ENCODE data around the gene HMGXB3. TPM values are rescaled to one million over a fixed set of nuclear protein-coding genes. Genes with fewer than 3 reads are reported as not detected.
A peak's percentile ranks its signal among the peaks of the same experiment; 100 is the strongest.

The HMGXB3 gene
- total RNA-seq, 1 experiment from 2014 or later, result 56.2 TPM

- H3K4me1 ChIP-seq (ENCODE audit: control insufficient read depth, insufficient read depth, low read length), result peaks cover 25% of the 10 kb centered on the region
- in situ Hi-C loops (cut with HindIII; ENCODE audit: low pct_unique_long_range_greater_than_20kb, low sequenced_read_pairs) (no loop called here), intact Hi-C loops (cut with micrococcal nuclease; ENCODE audit: unreplicated experiment) (no loop called here)
- no peaks in the 10 kb centered on the region for H3K9me3 ChIP-seq (ENCODE audit: control insufficient read depth, insufficient read depth, low read depth, low read length)
- peak; percentile 49; the same call in 1 of the 2 replicates for ATAC-seq
- ChIA-PET POLR2A (no interaction called here), CTCF (interaction anchor here (0.6 kb wide), 1 partner anchor 14 kb away, joined by 17 read pairs; no protein-coding TSS in a partner anchor)
- peak overlapping the region; percentile 73; the same call in 1 of the 2 replicates for H3K27ac ChIP-seq (ENCODE audit: low read length)
- no TSS peak for BruUV-seq (replicated peaks)
- H3K27me3 ChIP-seq (ENCODE audit: control insufficient read depth, insufficient read depth, low read length), result no peaks in the 10 kb centered on the region
- DNase-seq (ENCODE audit: low read depth, low spot score), result no peak
- TF ChIP-seq SIN3A (IDR thresholded peaks at IDR 0.05; ENCODE audit: borderline replicate concordance, insufficient read depth, low read depth, low read length) (no peak), CTCF (IDR thresholded peaks at IDR 0.05) (peak; percentile 39)
- H3K4me3 ChIP-seq (ENCODE audit: low read depth in 2 of 2, low read length in 2 of 2), result no peak overlapping the region
- H3K36me3 ChIP-seq (ENCODE audit: control insufficient read depth, insufficient read depth, low read length), result no peaks in the 10 kb centered on the region
Measured at GRCh38 chr5:149951138-149951749, 49.3 kb upstream of the HMGXB3 start.

GRCh38 chr5:149953436-149954121 lies 47.0 kb upstream of the HMGXB3 start:
- ChIA-PET POLR2A (interaction anchor here (0.7 kb wide), 1 partner anchor 830 kb away, joined by 4 read pairs; no protein-coding TSS in a partner anchor), CTCF (no interaction called here)
- in situ Hi-C loops (cut with HindIII; ENCODE audit: low pct_unique_long_range_greater_than_20kb, low sequenced_read_pairs), result no loop called here
- intact Hi-C loops (cut with micrococcal nuclease; ENCODE audit: unreplicated experiment), result no loop called here
- TF ChIP-seq CTCF (IDR thresholded peaks at IDR 0.05) (no peak), REST (IDR thresholded peaks at IDR 0.05; ENCODE audit: insufficient read depth in 1 of 2, low read depth in 2 of 2, low read length in 1 of 2) (no peak), POLR2AphosphoS5 (IDR thresholded peaks at IDR 0.05; ENCODE audit: low read depth, low read length) (no peak), SIN3A (IDR thresholded peaks at IDR 0.05; ENCODE audit: borderline replicate concordance, insufficient read depth, low read depth, low read length) (no peak), TCF7L2 (IDR thresholded peaks at IDR 0.05; ENCODE audit: low read depth, low read length) (no peak)
- no TSS peak for BruUV-seq (replicated peaks)
- H3K27ac ChIP-seq (ENCODE audit: low read length), result peak overlapping the region; percentile 83
- H3K4me1 ChIP-seq (ENCODE audit: control insufficient read depth, insufficient read depth, low read length), result peaks cover 40% of the 10 kb centered on the region
- no peaks in the 10 kb centered on the region for H3K27me3 ChIP-seq (ENCODE audit: control insufficient read depth, insufficient read depth, low read length)
- ATAC-seq, result no peak
- H3K36me3 ChIP-seq (ENCODE audit: control insufficient read depth, insufficient read depth, low read length), result no peaks in the 10 kb centered on the region
- no peak overlapping the region for H3K4me3 ChIP-seq (ENCODE audit: low read depth in 2 of 2, low read length in 2 of 2)
- DNase-seq (ENCODE audit: low read depth, low spot score), result no peak
- H3K9me3 ChIP-seq (ENCODE audit: control insufficient read depth, insufficient read depth, low read depth, low read length), result no peaks in the 10 kb centered on the region
